CD4-positive, alpha-beta T cell treated with Interleukin-1 beta for 1 hour (primary cell): ENCODE measurements around the gene GP5.

Source experiments
- DNase-seq, 2 donors: peaks; one replicate each; pipeline ENCODE4 v3.0.0-alpha.2; 2020 to 2022

GP5 gene

DNA sequence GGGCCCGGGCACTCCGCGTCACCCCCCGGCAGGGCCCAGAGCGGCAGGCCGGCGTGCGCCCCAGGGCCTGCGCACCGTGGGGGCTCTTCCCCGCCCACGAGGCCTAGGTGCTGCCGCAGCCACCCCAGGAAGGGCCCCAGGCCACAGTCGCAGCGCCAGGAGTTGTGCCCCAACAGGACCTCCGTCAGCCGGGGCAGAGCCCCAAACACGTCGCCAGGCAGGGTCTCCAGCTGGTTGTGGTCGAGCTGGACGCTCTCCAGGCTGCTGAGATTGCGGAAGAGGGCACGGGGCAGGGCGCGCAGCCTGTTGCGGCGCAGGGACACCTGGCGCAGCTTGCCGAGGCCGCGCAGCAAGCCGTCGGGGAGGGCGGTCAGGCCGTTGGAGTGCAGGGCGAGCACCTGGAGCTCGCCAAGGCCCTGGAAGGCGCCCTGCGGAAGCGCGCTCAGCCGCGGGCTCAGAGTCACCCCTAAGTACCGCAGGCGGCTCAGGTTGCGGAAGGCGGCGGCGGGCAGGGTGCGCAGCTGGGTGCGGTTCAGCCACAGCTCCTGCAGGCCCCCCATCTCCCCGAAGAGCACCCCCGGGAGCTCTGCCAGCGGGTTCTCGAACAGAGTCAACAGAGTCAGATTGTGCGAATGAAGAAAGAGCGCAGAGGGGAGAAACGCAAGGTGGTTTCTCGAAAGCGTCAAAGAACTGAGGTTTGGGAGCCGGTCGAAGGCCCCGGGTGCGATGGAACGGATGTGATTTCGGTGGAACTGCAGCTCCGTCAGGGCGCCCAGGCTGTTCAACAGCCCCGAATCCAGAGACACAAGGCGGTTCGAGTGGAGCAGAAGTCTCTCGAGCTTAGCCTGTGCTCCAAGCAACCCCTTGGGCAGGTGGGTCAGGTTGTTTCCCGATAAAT is 2.0 kb downstream of the GP5 start:
- DNase-seq: peak; percentile 24 to 29

DNA sequence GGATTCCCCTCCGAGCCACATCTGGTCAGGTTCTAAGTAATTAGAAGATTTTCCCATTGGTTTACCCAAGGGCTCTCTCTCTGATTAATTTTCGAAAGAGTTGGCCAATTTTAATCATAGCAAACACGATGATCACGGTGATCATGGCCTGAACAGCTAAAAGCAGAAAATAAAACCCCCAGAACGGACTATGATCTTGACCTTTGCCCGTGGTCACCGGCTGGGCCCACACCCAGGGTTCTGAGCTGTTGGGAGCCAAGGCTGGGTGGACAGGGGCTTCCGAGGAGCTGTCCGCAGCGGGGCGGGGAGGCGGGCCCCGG is 2.6 kb downstream of the GP5 start:
- DNase-seq: no peak

DNA sequence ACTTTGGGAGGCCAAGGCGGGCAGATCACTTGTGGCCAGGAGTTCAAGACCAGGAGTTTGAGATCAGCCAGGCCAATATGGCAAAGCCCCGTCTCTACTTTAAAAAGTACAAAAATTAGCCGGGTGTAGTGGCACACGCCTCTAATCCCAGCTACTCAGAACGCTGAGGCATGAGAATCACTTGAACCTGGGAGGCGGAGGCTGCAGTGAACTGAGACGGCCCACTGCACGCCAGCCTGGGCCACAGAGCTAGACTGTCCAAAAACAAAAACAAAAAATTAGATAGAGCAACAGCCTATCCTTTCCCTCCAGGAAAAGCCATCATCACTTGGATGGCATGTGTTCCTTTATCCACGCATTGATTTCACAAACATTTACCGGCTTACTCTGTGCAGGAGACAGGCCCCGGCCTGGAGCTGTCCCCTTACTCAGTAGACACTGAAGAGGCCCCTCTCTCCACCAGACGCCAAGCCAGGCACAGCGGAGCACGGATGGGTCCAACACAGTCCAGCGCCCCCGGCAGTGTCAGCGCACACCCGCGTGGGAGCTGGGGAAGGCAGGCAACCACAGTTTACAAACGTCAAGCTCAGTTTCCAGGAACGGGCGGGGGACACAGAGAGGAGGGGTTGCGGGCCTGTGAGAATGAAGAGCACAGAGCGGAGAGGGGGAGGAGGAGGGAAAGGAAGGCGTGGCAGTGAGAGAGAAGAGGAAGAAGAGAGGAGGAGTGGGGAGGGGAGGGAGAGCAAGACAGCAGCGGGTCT is 3.1 kb downstream of the GP5 start:
- DNase-seq: peak; percentile 48 to 55

DNA sequence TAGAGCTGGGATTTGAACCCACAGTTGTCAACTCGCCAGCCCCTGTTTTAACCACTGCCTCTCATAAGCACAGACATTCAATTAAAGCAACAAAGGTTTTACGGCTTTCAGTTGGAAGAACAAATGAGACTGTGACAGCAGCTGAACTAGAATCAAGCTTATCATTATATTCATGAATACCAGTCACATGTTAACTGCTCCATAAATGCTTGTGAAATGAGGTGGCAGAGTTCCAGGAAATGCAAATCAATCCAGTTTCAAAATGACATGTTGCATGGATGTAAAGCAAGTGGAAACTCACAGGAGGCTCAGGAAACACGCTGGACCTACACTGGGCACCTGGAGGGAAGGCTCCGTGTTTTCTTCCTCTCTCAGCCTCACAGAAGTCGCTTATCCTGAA is 3.9 kb downstream of the GP5 start:
- no peak for DNase-seq

DNA sequence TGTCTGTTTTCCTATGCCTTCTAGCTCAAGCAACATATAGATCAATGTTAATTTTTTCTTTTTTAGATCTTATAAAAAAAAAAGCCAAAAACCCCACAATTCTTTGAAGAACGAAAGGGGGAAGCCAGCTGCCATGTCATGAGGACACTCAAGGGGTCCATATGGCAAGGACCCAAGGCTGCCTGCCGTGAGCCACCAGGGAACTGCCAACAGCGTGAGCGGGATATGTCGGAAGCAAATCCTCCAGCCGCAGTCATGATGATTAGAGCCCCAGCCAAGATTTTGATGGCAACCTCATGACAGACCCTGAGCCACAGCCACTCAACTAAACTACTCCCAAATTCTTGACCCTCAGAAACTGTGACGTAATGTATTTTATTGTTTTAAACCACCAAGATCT is 6.5 kb downstream of the GP5 start:
- no peak for DNase-seq

DNA sequence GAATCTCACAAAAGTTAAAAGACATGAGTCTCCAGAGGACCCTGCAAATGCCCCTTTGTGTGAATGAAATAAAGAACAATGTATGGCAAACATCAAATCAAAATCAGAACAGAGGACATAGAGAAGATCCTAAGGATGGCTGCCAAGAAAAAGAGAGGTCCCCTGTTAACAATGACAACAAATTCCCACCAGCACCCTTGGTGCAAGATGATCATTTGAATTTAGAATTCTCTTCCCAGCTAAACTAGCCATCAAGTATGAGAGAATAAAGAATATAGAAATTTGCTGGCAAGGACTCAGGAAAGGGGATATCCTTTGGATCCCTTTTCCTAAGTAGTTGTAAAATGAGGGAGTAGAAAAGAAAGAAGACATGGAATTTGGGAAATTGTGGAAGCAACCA is 8.2 kb downstream of the GP5 start:
- no peak for DNase-seq

DNA sequence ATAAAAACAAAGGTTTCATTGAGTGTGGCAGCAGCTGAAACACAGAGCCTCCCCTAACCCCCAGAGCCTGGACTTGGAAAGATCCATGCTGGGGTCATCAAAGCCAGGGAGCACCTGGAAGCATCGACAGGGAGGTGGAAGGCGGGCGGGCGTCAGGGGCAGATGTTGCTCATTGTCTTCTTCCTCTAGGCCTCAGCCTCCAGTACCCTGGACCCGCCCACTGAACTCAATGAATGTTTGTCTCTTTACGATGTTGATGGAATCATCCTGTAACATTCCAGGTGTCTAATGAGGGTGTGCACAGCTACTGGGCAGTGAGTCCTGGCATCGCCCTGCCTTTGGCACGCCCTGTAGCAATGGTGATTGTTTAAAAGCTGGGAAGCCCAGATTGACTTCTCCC is 9.8 kb downstream of the GP5 start:
- DNase-seq: no peak

DNA sequence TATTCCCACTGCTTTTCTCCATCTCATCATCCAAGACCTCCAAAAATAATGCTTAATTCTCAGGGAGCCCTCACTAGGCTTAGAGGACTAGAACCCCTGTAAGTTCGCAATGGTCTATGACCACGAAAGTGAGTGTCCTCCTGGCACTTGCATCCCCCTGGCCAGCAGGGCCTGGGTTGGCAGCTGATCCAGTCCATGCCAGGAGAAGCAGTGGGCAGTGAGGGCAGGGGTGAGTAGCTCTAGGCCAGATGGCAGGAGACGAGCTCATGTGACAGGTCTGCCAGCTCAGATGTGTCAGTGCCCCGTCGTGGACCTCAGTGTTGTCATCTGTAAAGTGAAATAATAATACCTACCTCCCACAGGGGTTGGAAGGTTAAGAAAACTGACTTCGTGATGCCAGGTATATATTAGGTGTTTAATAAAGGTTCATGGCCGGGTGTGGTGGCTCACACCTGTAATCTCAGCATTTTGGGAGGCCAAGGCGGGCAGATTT is 11.1 kb downstream of the GP5 start:
- DNase-seq: no peak

DNA sequence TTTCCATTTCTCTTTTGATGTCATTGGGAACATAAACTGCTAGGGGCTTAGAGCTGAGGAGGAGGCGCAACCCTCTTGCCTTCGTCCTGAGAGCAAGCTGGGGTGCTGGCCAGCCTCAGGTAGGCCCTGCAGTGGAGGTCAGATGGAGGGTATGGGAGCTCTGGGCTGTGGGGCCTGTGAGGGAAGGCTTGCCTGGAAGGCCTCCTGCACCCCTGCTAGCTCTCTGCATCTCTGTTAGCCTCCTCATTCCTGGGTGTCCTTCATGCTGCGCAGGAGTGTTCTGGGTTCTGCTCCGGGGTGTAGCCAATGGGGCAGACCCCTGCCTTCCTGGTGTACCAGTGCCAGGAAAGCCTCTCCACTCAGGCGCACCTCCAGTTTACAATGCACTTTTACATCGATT is 11.8 kb downstream of the GP5 start:
- no peak for DNase-seq

DNA sequence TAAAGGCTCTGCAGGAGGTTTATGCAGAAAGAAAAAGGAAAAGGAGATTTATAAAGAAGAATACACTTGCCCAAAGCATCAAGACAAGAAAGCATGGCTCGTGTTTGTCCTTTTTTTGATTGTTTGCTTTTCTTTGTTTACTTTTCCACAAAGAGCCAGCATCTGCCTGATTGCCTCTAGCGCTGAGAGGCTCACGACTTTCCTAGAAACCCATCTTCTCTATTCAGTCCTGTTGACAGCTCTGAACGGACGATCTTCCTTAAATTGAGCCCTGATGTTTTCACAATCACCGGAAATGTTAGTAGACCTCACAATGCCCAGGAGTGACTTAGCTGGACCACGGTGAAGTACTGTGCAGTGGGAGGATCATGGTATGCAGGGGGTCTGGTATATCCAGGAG is 12.4 kb downstream of the GP5 start:
- no peak for DNase-seq

DNA sequence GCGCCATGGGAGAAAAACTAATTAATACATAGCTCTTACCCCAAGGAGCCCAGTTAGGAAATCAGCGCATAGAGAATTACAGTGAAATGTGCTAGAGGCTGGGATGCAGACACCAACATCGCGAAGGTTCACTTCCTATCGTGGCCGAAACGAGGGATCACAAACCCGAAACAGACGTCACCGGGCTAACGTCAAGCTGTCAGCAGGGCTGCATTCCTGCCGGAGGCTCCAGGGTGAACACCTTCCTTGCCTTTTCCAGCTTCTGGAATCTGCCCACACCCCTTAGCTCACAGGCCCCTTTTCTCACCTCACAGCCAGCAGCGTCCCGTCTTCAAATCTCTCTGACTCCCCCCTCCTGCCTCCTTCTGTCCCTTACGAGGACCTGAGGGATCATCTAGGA is 13.0 kb downstream of the GP5 start:
- DNase-seq: no peak

DNA sequence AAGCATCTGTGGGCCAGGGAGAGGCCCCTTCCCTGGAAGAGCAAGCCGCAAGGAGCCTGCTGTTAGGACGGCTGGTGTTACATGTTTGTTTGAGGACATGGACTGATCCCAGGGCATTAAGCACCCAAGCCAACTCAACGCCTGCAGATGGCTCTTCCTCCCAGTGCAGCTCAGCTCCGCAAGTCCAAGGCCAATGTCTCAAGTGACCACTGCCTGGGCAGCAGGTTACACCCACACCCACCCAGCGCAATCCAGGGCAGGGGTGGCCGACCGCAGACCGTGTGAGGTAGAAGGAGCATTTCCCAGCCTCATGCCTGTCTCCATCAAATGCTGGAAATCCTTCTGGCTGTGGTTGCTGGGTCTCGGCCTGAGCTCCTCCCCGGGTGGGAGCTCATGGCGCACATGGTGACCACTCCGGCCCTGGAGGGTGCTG is 14.5 kb downstream of the GP5 start:
- no peak for DNase-seq

DNA sequence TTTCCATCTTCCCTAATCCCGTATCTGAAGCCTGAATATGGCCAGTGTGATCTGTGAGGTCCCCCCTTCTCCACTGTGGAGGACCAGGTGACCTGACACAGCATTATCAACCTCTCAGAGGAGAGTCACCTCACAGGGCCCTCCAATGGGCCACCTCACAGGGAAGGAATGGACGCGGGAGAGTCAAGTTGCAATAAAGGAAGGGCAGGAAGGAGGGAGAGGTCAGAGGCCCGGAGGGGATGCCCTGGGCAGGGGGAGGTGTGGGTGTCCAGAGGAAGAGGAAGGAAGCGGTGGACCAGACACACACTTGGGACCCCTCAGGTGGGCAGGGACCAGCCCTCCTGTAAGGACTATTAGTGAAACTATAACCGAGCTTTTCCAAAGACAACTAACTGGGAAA is 14.9 kb downstream of the GP5 start:
- DNase-seq: no peak

DNA sequence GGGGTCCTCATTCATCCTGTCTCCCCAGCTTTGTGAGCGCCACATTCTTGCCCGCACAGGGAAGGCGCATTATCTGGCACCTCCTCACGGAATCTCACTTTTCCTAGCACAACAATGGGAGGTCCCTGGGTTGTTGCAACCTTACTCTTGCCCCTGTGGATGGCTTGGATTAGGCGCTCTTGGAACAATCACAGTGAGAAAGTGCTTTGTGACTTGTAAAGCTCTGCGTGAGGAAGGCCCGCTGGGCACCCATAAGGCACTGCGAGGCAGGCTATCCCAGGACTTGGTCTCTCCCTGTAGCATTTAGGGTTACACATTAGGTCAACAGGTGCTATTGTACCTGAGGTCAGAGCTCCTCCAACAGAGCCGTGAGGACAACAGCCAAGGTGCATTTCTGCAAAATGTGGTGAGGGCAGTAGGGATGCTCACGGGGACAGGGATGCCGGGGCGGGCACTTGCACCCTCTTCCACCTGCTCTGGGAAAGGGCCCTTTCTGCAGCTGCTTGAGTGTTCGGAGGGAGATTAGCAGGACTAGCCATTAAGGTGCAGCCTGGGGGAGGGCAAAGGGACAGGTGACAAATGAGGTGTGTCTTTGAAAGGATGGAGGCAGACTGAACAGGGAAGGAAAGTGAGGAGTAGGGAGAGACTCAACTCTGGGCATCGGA is 15.7 kb downstream of the GP5 start:
- no peak for DNase-seq

DNA sequence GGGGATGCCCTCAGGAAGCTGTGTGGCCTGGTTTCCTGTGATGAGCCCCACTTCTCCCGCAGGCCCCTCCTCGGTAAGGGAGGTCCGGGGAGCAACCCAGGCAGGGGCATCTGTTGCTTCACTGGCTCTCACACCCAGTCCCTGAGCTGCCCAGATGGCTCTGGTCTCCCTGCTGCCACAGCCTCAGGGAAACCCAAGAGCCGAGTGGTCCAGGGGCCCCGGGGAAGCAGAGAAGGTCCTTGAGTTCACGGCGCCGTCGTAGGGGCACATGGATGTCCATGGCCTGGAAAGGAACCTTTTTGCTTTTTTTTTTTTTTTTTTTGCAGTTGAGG is 16.2 kb downstream of the GP5 start:
- no peak for DNase-seq

DNA sequence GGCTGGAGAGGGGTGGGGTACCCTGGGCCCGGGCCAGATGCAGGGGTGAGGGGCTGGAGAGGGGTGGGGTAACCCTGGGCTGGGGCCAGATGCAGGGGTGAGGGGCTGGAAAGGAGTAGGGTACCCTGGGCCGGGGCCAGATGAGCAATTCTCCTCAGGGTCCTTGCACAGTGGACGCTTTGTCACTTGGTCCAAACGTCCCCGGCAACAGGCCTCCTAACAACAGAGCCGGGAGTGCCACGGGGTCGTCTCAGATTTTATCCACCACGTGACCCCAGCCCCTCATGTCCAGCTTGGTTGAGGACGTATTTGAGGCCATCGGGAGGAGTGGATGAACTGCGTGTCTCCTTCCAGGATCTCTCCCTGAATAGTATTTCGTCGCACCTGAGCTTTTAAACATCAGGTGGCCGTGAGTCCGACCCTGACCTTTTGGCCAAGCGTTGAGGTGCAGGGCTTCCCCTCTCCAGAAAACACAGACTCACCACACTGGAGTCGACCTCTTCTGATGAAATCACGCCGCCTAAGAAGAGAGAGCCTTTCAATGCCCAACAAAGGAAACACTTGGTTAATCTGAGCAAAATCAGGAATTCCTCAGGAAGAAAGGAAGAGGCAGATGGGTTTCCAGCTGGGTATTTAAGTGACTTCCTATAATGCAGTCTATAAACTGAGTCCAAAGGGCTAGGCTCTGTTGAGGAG is 16.7 kb downstream of the GP5 start:
- no peak for DNase-seq

DNA sequence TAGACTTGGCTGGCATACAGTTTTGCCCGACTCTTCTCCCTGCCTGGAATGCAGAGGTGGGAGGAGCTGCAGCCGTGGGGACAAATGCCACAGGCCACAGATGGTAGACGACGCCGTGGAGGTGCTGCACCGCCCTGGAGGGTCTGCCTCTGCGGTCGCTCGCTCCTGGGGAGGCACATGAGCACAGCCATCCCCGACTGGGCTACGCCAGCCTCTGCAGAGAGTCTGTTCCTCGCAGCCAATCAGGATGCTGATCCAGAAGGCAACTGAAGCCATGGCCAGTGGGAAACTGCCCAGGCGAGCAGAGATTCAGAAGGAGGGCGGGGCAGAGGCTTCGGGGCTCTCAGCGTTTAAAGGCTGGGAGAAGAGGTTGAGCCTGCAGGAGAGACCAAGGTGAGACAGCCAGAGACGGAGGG is 17.6 kb downstream of the GP5 start:
- no peak for DNase-seq

DNA sequence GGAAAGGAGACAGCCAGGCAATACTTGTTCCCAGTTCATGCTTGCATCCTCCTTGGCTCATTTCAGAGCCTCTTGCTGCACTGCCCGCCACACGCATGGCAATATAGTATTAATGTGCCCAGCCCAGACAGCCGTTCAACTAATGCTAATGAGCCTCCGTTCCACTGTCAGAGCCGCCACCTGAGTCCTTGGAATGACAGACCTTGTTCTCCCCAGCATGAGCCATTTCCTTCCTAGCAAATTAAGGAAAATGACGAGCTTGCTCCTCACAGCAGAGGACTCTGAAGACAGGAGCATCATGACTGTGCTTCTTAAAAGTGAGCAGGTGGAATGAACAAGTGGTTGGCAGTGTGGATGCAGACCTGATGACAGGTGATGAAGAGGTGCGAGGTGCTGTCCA is 18.7 kb downstream of the GP5 start:
- no peak for DNase-seq

DNA sequence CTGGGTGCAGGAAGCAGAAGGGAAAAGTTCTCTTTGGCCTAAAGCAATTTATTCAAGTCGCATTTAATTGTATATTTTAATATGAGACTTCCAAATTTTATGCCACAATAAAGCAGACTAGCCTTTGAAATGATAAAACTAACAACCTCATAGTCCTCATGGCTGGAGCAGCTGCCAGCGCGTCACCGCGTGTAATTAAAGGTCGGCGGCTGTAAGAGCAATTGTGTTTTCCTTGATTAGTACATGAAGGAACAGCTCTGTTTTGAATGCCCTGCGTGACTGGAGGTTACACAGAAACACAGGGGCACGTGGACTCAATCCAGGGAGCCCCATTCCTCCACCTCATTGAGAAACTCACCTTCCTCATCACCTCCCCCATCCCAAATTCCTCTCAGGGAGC is 19.4 kb downstream of the GP5 start:
- no peak for DNase-seq

DNA sequence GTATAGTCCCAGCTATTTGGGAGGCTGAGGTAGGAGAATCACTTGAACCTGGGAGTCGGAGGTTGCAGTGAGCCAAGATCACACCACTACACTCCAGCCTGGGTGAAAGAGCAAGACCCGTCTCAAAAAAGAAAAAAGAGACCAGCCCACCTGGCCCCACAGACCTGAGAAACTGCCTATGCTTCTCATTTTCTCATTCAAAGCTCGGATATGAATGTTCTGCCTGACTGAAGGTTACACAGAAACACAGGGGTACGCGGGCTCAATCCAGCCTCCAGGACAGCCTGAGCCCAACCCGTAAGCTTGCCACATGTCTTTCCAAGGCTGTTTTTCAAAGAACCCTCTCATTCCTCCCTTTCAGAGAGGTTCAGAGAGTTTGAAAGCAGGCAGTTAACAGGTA is 19.8 kb downstream of the GP5 start:
- no peak for DNase-seq

DNA sequence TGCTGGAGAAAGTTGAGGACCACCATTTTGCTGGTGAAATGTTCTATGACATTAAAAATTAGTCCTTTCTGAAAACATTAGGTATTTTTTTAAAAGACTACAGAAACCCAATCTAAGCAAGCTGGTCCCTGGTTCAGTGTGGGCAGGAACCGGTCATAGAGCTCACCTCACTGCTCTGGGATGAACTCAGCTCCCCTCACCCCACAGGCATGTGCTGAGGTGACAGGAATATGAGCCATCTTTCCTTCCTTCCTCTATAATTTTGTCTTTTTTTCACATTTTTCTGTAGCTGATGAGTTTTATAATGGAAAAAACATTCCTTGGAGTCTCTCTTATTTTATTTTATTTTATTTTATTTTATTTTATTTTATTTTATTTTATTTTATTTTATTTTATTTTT is 21.4 kb downstream of the GP5 start:
- DNase-seq: no peak

DNA sequence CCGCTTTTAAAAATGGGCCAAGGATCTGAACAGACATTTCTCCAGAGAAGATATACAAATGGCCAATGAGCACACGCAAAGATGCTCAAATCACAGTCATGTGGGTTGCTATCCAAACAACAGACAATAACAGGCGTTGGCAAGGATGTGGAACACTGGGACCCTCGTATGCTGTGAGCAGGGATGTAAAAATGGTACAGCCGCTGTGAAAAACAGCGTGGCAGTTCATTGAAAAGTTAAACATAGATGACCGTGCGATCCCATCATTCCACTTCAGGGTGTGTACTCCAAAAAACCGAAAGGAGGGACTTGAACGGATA is 22.9 kb downstream of the GP5 start:
- no peak for DNase-seq

DNA sequence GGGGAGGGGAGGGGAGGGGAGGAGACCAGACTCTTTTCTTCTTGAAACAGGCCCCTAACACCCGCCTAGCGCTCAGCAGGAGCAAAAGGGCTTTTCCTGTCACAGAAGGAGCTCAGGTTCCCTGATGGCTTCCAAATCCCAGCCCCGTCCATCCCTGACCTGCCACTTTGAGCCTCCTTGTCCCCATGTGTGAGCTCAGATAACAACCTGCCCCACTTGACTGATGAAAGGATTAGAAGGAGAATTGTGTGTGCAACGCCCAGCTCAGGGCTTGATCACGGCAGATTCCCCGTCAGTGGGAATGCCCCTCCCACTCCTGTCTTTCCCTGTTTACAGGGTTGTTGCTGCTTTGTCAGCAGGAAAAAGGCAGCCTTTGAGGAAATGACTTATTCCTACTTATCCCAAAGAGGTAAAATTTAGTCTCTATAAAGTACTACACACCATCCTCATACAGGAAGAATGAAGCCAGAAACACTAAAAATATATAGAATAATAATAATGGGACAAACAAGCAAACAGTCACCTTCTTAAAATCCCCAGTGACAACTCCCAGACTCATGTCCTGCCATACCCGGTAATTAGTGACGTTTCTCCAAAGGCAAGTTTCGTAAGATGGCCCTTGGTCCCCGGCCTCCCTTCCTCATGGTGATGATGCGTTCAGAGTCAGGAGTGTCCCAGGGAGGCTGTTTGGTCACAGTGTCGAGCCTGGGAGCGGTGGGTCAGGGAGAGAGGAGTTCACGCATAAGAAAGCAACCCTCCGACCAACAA is 23.4 kb downstream of the GP5 start:
- DNase-seq: no peak
